Measurements from ENCODE around the gene CHD2.

- TF ChIP-seq CTCF (IDR thresholded peaks at IDR 0.05; ENCODE audit: low read depth, low read length, poor library complexity, severe bottlenecking) (no peak), EZH2phosphoT487 (IDR thresholded peaks at IDR 0.05; ENCODE audit: borderline replicate concordance, low read length) (no peak)
Measured at GRCh38 chr15:93067649-93068085, 167.5 kb downstream of the CHD2 start.
